COLO668 (cell line): ENCODE measurements around the gene OXLD1.

ENCODE experiments used
- DNase-seq: peaks from one replicate; lab custom pipeline; 2025; ENCODE audit not compliant: unreplicated experiment; lab: John Stamatoyannopoulos, UW

Gene OXLD1

GRCh38 chr17:81655378-81656117, 10.9 kb downstream of the OXLD1 start:
- DNase-seq, result no peak

GRCh38 chr17:81652906-81653771, 13.3 kb downstream of the OXLD1 start:
- DNase-seq, result no peak

- DNase-seq, result peak; percentile 3
These were observed 14.7 kb downstream of the OXLD1 start for GRCh38 chr17:81651692-81652091.

- DNase-seq, result no peak
These were observed 15.5 kb downstream of the OXLD1 start for GRCh38 chr17:81650951-81651350.

GRCh38 chr17:81648707-81649085, 17.7 kb downstream of the OXLD1 start:
- DNase-seq, result no peak

- no peak for DNase-seq
These were observed 18.2 kb downstream of the OXLD1 start for GRCh38 chr17:81648013-81648706.

- no peak for DNase-seq
These were observed 18.8 kb downstream of the OXLD1 start for GRCh38 chr17:81647640-81648012.

- no peak for DNase-seq
These were observed 19.4 kb downstream of the OXLD1 start for GRCh38 chr17:81646869-81647600.

- no peak for DNase-seq
These were observed 21.1 kb downstream of the OXLD1 start for GRCh38 chr17:81644976-81645952.

GRCh38 chr17:81644496-81644895, 21.9 kb downstream of the OXLD1 start:
- no peak for DNase-seq

- DNase-seq, result no peak
These were observed 24.4 kb downstream of the OXLD1 start for GRCh38 chr17:81641825-81642489.

- DNase-seq, result no peak
These were observed 26.4 kb downstream of the OXLD1 start for GRCh38 chr17:81640011-81640410.

GRCh38 chr17:81638683-81639082, 27.7 kb downstream of the OXLD1 start:
- no peak for DNase-seq

GRCh38 chr17:81636505-81637288, 29.7 kb downstream of the OXLD1 start, which contains the start of the genes NPLOC4 and TSPAN10:
NPLOC4 (minus strand) TSS chr17:81637112; CDS start chr17:81636930, 182 bp downstream.
TSPAN10 (plus strand) TSS chr17:81637196; CDS start chr17:81642413, 5,217 bp downstream.
- peak; percentile 80 for DNase-seq

- no peak for DNase-seq
These were observed 30.4 kb downstream of the OXLD1 start for GRCh38 chr17:81635973-81636504.

GRCh38 chr17:81635431-81635830, 31.0 kb downstream of the OXLD1 start:
- DNase-seq, result no peak

- DNase-seq, result no peak
These were observed 34.9 kb downstream of the OXLD1 start for GRCh38 chr17:81631482-81631881.

GRCh38 chr17:81630274-81630673, 36.1 kb downstream of the OXLD1 start:
- DNase-seq, result no peak
